ENCODE results near the gene TRAPPC2L.

DNA sequence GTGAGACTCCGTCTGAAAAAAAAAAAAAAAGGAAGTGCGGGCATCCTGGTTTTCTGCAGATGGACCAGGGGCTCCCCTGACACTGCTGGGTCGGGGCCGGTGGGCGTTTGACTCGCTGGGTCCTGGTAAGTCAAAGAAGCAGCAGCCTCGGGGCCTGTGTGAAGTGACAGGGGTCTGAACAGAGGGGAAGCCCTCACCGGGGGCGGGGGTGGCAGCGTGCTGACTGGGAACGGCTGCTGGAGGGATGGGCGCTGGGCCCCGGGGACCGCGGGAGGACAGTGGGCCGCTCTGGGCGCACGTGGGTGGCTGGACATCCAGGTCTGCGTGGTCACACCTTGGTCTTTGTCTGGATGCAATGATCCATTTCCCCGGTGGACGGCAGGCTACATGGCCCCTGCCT lies 8.4 kb upstream of the TRAPPC2L start:
- TF ChIP-seq, protein P1, sequence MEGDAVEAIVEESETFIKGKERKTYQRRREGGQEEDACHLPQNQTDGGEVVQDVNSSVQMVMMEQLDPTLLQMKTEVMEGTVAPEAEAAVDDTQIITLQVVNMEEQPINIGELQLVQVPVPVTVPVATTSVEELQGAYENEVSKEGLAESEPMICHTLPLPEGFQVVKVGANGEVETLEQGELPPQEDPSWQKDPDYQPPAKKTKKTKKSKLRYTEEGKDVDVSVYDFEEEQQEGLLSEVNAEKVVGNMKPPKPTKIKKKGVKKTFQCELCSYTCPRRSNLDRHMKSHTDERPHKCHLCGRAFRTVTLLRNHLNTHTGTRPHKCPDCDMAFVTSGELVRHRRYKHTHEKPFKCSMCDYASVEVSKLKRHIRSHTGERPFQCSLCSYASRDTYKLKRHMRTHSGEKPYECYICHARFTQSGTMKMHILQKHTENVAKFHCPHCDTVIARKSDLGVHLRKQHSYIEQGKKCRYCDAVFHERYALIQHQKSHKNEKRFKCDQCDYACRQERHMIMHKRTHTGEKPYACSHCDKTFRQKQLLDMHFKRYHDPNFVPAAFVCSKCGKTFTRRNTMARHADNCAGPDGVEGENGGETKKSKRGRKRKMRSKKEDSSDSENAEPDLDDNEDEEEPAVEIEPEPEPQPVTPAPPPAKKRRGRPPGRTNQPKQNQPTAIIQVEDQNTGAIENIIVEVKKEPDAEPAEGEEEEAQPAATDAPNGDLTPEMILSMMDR (IDR thresholded peaks at IDR 0.05) = no peak
- TF ChIP-seq, protein P2, sequence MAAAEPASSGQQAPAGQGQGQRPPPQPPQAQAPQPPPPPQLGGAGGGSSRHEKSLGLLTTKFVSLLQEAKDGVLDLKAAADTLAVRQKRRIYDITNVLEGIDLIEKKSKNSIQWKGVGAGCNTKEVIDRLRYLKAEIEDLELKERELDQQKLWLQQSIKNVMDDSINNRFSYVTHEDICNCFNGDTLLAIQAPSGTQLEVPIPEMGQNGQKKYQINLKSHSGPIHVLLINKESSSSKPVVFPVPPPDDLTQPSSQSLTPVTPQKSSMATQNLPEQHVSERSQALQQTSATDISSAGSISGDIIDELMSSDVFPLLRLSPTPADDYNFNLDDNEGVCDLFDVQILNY (CRISPR knock-in tag; IDR thresholded peaks at IDR 0.05) = no peak
- TF ChIP-seq, protein P3, sequence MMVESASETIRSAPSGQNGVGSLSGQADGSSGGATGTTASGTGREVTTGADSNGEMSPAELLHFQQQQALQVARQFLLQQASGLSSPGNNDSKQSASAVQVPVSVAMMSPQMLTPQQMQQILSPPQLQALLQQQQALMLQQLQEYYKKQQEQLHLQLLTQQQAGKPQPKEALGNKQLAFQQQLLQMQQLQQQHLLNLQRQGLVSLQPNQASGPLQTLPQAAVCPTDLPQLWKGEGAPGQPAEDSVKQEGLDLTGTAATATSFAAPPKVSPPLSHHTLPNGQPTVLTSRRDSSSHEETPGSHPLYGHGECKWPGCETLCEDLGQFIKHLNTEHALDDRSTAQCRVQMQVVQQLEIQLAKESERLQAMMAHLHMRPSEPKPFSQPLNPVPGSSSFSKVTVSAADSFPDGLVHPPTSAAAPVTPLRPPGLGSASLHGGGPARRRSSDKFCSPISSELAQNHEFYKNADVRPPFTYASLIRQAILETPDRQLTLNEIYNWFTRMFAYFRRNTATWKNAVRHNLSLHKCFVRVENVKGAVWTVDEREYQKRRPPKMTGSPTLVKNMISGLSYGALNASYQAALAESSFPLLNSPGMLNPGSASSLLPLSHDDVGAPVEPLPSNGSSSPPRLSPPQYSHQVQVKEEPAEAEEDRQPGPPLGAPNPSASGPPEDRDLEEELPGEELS (CRISPR knock-in tag; IDR thresholded peaks at IDR 0.05) = no peak
- TF ChIP-seq, protein P4, sequence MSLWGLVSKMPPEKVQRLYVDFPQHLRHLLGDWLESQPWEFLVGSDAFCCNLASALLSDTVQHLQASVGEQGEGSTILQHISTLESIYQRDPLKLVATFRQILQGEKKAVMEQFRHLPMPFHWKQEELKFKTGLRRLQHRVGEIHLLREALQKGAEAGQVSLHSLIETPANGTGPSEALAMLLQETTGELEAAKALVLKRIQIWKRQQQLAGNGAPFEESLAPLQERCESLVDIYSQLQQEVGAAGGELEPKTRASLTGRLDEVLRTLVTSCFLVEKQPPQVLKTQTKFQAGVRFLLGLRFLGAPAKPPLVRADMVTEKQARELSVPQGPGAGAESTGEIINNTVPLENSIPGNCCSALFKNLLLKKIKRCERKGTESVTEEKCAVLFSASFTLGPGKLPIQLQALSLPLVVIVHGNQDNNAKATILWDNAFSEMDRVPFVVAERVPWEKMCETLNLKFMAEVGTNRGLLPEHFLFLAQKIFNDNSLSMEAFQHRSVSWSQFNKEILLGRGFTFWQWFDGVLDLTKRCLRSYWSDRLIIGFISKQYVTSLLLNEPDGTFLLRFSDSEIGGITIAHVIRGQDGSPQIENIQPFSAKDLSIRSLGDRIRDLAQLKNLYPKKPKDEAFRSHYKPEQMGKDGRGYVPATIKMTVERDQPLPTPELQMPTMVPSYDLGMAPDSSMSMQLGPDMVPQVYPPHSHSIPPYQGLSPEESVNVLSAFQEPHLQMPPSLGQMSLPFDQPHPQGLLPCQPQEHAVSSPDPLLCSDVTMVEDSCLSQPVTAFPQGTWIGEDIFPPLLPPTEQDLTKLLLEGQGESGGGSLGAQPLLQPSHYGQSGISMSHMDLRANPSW (CRISPR knock-in tag; conservative IDR thresholded peaks at IDR 0.05; ENCODE audit: low read depth) = no peak
- TF ChIP-seq ELF4 (CRISPR knock-in tag; IDR thresholded peaks at IDR 0.05; ENCODE audit: low read depth) = no peak
- TF ChIP-seq, protein P5, sequence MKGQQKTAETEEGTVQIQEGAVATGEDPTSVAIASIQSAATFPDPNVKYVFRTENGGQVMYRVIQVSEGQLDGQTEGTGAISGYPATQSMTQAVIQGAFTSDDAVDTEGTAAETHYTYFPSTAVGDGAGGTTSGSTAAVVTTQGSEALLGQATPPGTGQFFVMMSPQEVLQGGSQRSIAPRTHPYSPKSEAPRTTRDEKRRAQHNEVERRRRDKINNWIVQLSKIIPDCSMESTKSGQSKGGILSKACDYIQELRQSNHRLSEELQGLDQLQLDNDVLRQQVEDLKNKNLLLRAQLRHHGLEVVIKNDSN (CRISPR knock-in tag; IDR thresholded peaks at IDR 0.05) = no peak
- no peak for TF ChIP-seq JUN (CRISPR knock-in tag; IDR thresholded peaks at IDR 0.05)
- no peak for TF ChIP-seq ZNF671 (CRISPR knock-in tag; IDR thresholded peaks at IDR 0.05)
- TF ChIP-seq ATF1 (CRISPR knock-in tag; IDR thresholded peaks at IDR 0.05) = no peak
- no peak for TF ChIP-seq FOXJ3 (CRISPR knock-in tag; IDR thresholded peaks at IDR 0.05; ENCODE audit: borderline replicate concordance)
- TF ChIP-seq ZNF396 (CRISPR knock-in tag; IDR thresholded peaks at IDR 0.05; ENCODE audit: borderline replicate concordance) = no peak

All from WTC11 (cell line).